Measurements from ENCODE around the gene FAM120B. TPM values are rescaled to one million over a fixed set of nuclear protein-coding genes. Genes with fewer than 3 reads are reported as not detected.

The FAM120B gene
- total RNA-seq, 1 donor: 18.7 TPM

DNA sequence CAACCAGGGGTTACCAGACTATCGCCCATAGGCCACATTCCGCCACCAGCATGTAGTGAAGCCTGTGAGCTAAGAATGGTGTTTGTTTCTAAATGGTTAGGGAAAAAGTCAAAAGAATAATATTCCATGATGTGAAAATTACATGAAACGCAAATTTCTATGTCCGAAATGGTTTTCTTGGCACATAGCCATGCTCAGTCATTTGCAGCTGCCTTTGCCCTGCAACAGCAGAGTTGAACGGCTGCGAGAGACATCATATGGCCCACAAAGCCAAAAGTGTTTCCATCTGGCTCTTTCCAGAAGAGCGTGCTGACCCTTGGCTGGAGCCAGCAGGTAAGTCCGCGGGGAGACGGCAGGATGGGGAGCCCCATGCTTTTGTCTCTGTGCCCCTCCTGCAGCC lies 60.7 kb downstream of the FAM120B start:
- Histone ChIP-seq H3K4me1 (ENCODE audit: insufficient read depth, low read length) (no peaks in the 10 kb centered on the region), H3K4me3 (ENCODE audit: low read length) (no peak overlapping the region)

GRCh38 chr6:170368544-170368943 lies 62.0 kb downstream of the FAM120B start:
- no peak overlapping the region for H3K4me3 ChIP-seq (ENCODE audit: low read length)
- peaks cover under 1% of the 10 kb centered on the region for H3K4me1 ChIP-seq (ENCODE audit: insufficient read depth, low read length)
- H3K27me3 ChIP-seq (ENCODE audit: insufficient read depth, low read length): no peaks in the 10 kb centered on the region
- no peaks in the 10 kb centered on the region for H3K9me3 ChIP-seq (ENCODE audit: low read depth, low read length)

More for the DNA sequence above, 60.7 kb downstream of the FAM120B start:
- no peaks in the 10 kb centered on the region for H3K9me3 ChIP-seq (ENCODE audit: low read depth, low read length)
- no peaks in the 10 kb centered on the region for H3K27me3 ChIP-seq (ENCODE audit: insufficient read depth, low read length)

- Histone ChIP-seq H3K27me3 (ENCODE audit: insufficient read depth, low read length) (no peaks in the 10 kb centered on the region), H3K4me1 (ENCODE audit: insufficient read depth, low read length) (peaks cover 7% of the 10 kb centered on the region), H3K4me3 (ENCODE audit: low read length) (no peak overlapping the region), H3K9me3 (ENCODE audit: low read depth, low read length) (no peaks in the 10 kb centered on the region)
Observed at GRCh38 chr6:170369403-170369802, 62.8 kb downstream of the FAM120B start.

DNA sequence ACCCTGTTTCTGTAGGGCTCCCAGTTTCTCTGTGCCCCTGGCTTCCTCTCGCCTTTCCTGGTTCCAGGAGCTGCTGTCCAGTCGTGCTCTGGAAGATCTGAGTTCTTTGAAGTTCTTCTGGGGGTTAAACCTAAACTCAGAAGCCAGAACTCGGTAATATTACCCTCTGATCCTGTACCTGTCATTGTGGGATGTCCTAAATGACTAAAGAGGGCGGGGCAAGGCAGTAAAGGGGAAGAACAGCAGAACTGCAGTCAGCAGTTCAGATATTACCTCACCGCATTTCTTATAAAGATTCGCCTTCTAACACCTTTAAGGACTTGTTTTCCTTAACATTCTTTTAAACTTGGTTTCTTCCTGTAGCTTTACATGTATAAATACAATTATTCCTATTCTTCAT lies 63.9 kb downstream of the FAM120B start:
- no peak overlapping the region for H3K4me3 ChIP-seq (ENCODE audit: low read length)
- H3K4me1 ChIP-seq (ENCODE audit: insufficient read depth, low read length): peaks cover 15% of the 10 kb centered on the region
- H3K27me3 ChIP-seq (ENCODE audit: insufficient read depth, low read length): no peaks in the 10 kb centered on the region
- H3K9me3 ChIP-seq (ENCODE audit: low read depth, low read length): no peaks in the 10 kb centered on the region

- H3K9me3 ChIP-seq (ENCODE audit: low read depth, low read length): no peaks in the 10 kb centered on the region
- peaks cover 22% of the 10 kb centered on the region for H3K4me1 ChIP-seq (ENCODE audit: insufficient read depth, low read length)
- no peaks in the 10 kb centered on the region for H3K27me3 ChIP-seq (ENCODE audit: insufficient read depth, low read length)
- no peak overlapping the region for H3K4me3 ChIP-seq (ENCODE audit: low read length)
Observed at GRCh38 chr6:170371080-170371479, 64.5 kb downstream of the FAM120B start.

- no peaks in the 10 kb centered on the region for H3K9me3 ChIP-seq (ENCODE audit: low read depth, low read length)
- no peaks in the 10 kb centered on the region for H3K27me3 ChIP-seq (ENCODE audit: insufficient read depth, low read length)
- peaks cover 23% of the 10 kb centered on the region for H3K4me1 ChIP-seq (ENCODE audit: insufficient read depth, low read length)
- H3K4me3 ChIP-seq (ENCODE audit: low read length): no peak overlapping the region
Observed at GRCh38 chr6:170371588-170371987, 65.0 kb downstream of the FAM120B start.

DNA sequence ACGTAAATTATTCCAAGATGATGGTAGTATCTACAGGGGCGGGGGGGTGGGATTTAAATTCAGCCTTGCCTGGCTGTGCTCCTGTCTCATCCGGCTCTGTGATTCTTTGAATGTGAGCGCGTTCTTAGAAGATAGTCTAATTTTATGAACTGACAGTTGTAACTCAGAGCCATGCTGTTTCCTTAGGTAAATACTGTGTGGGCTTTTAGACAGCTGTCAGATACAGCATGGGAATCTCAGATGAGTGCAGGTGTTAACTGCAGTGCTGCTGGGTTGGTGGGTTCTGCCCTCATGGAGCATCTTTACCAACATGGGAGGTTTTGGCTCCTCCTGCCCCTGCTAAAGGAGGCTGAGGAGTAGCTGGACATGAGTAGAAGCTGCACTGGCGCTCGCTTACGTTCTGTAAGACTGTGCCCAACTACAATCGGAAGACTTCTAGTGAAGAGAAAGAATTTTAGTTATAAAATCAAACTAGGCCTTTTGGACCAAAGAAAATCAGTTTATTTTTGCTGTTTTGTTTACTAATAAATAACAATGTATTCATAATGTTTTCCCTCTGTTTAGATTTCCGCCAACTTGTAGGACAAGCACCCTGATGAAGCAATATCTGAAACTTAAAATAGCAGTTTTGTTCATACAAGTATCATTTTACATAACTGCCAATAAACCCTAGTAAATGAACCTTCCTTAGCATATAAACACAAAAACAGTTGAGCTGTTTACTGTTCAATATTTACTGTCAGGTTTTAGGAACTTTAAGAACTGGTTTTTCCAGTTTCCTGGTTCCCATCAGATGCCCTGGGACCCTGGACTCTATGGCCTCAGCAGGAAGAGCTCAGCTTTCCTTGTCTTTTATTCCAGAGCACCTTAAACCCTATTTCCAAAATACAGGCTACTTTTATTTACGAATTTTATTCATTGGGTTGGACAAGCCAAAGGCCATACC lies 66.1 kb downstream of the FAM120B start:
- peaks cover 23% of the 10 kb centered on the region for H3K4me1 ChIP-seq (ENCODE audit: insufficient read depth, low read length)
- no peaks in the 10 kb centered on the region for H3K9me3 ChIP-seq (ENCODE audit: low read depth, low read length)
- no peaks in the 10 kb centered on the region for H3K27me3 ChIP-seq (ENCODE audit: insufficient read depth, low read length)
- no peak overlapping the region for H3K4me3 ChIP-seq (ENCODE audit: low read length)

DNA sequence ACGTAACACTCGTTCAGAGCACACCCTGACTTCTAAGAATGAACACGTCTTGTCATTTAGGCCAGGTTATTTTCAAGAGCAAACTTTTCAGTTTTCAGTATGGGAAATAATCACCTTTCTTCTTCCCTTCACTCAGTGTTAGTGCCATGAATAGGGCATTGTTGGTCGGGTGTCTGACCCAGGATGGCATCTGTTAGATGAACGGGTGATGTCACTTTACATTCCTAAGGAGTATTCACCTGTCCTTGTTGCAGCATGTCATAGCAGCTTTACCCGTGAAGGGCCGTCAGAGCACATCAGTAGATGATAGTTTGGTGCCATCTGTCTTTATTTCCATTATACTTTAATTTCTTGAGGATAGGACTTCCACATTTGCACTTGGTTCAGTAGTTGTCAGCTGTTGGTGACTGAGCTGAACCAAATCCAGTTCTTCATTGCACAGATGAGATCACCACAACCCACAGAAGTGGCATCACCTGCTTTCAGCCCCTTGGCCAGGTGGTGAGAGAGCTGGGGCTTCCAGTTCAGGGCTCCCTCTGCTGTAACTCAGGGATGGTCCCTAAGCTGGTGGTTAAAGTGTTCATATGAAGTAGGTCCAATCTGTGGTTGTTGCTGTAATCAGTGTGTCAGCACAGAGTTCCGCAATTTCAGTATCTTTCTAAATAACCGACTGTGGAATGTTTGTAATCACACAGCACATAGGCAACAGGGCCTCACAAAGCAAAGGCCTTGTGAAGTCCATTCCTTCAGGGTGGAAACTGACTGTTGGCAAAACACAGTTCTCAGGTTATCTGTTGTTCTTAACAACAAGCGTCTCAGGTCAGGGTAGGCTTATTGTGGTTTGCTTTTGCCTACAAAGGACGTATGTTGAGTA lies 68.2 kb downstream of the FAM120B start:
- Histone ChIP-seq H3K27me3 (ENCODE audit: insufficient read depth, low read length) (no peaks in the 10 kb centered on the region), H3K9me3 (ENCODE audit: low read depth, low read length) (no peaks in the 10 kb centered on the region), H3K4me1 (ENCODE audit: insufficient read depth, low read length) (peaks cover 33% of the 10 kb centered on the region), H3K4me3 (ENCODE audit: low read length) (no peak overlapping the region)

GRCh38 chr6:170375661-170376060 lies 69.1 kb downstream of the FAM120B start:
- no peak overlapping the region for H3K4me3 ChIP-seq (ENCODE audit: low read length)
- no peaks in the 10 kb centered on the region for H3K27me3 ChIP-seq (ENCODE audit: insufficient read depth, low read length)
- peaks cover 36% of the 10 kb centered on the region for H3K4me1 ChIP-seq (ENCODE audit: insufficient read depth, low read length)
- no peaks in the 10 kb centered on the region for H3K9me3 ChIP-seq (ENCODE audit: low read depth, low read length)

DNA sequence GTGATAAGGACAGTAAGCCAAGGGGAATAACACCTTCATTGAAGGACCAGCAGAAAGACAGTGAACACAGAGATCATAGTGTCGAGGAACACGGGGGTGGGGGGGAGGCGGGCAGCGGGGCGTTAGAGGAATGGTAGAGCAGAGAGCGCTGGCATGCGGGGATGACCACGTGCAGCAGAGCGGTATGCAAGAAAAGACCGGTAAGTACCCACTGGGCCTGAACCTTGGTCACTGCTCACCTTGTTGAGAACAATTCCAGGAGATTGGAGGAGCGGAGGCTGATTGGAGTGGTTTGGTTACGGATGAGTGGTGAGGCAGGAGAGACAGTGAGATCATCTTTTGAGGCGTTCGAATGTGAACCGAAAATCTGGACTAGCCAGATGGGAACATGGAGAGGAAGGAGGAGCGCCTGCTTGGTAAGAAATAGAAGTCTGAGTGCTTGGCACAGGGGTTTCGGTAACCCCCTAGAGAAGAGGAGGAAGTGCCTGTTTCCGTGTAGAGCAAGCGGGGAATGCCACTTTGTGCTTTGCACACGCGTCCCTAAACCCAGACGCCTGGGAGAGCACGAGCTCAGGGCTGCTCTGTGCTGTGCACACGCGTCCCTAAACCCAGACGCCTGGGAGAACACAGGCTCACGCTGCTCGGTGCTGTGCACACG lies 70.0 kb downstream of the FAM120B start:
- Histone ChIP-seq H3K27me3 (ENCODE audit: insufficient read depth, low read length) (no peaks in the 10 kb centered on the region), H3K4me1 (ENCODE audit: insufficient read depth, low read length) (peaks cover 39% of the 10 kb centered on the region), H3K4me3 (ENCODE audit: low read length) (no peak overlapping the region), H3K9me3 (ENCODE audit: low read depth, low read length) (no peaks in the 10 kb centered on the region)

- H3K4me3 ChIP-seq (ENCODE audit: low read length): no peak overlapping the region
- H3K27me3 ChIP-seq (ENCODE audit: insufficient read depth, low read length): no peaks in the 10 kb centered on the region
- H3K9me3 ChIP-seq (ENCODE audit: low read depth, low read length): no peaks in the 10 kb centered on the region
- H3K4me1 ChIP-seq (ENCODE audit: insufficient read depth, low read length): peaks cover 39% of the 10 kb centered on the region
Observed at GRCh38 chr6:170378502-170378901, 71.9 kb downstream of the FAM120B start.

DNA sequence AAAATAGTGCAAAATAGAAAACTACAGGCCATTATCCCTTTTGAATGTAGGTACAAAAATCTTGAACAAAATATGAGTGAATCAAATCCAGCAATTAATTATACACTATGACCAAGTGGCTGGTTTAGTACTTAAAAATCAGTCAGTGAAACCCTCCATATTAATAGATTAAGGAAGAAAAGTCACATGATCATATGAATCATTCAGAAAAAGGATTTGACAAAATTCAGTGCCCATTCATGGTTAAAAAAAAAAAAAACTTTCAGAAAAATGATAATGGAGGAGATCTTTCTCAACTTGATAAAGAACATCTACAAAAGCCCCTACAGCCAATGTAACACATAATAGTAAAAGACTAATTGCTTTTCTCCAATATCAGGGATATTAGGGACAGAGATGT lies 75.0 kb downstream of the FAM120B start:
- Histone ChIP-seq H3K9me3 (ENCODE audit: low read depth, low read length) (no peaks in the 10 kb centered on the region), H3K4me3 (ENCODE audit: low read length) (no peak overlapping the region), H3K27me3 (ENCODE audit: insufficient read depth, low read length) (no peaks in the 10 kb centered on the region), H3K4me1 (ENCODE audit: insufficient read depth, low read length) (peaks cover 16% of the 10 kb centered on the region)

DNA sequence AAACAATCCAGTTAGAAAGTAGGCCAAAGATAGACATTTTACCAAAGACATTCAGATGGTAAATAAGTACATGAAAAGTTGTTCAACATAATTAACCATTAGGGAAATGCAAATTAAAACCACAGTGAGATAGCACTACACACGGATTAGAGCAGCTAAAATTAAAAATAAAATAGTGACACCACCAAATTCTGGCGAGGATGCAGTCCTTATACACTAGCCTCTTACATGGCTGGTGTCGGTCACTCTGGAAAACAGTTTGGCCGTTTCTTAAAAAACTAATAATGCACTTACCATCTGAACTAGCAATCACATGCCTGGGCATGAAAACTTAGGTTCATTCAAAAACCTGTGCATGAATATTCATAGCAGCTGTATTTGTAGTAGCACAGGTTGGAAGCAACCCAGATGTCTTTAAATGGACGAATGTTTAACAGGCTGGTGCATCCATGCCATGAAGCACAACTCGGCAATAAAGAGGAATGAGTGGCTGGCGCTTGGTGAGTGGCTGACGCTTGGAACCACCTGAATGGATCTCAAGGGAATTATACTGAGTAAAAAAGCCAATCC lies 77.0 kb downstream of the FAM120B start:
- no peaks in the 10 kb centered on the region for H3K9me3 ChIP-seq (ENCODE audit: low read depth, low read length)
- H3K27me3 ChIP-seq (ENCODE audit: insufficient read depth, low read length): no peaks in the 10 kb centered on the region
- H3K4me1 ChIP-seq (ENCODE audit: insufficient read depth, low read length): peaks cover 11% of the 10 kb centered on the region
- no peak overlapping the region for H3K4me3 ChIP-seq (ENCODE audit: low read length)

GRCh38 chr6:170385506-170385905 lies 78.9 kb downstream of the FAM120B start:
- Histone ChIP-seq H3K27me3 (ENCODE audit: insufficient read depth, low read length) (no peaks in the 10 kb centered on the region), H3K4me3 (ENCODE audit: low read length) (no peak overlapping the region), H3K4me1 (ENCODE audit: insufficient read depth, low read length) (peaks cover 3% of the 10 kb centered on the region), H3K9me3 (ENCODE audit: low read depth, low read length) (no peaks in the 10 kb centered on the region)
